ENCODE measurements around the gene RAB24. TPM values are rescaled to one million over a fixed set of nuclear protein-coding genes. Genes with fewer than 3 reads are reported as not detected.

RAB24 gene
- total and polyA plus RNA-seq, 9 donors: 17.0 to 40.4 (median 26.8) TPM

GRCh38 chr5:177271113-177271512 lies 32.4 kb downstream of the RAB24 start:
- Histone ChIP-seq H3K36me3 (no peaks in the 10 kb centered on the region), H3K27ac (no peak overlapping the region), H3K4me1 (ENCODE audit: insufficient read depth) (no peaks in the 10 kb centered on the region), H3K4me3 (no peak overlapping the region), H3K9me3 (no peaks in the 10 kb centered on the region), H3K27me3 (no peaks in the 10 kb centered on the region)
- intact Hi-C loops (cut with DNase I): no loop called here
- 91 to 95% (median 91%) methylated on average over 4 of the region's 4 CpGs for WGBS, 3 donors
- no peak for DNase-seq
- no peak for TF ChIP-seq CTCF (IDR thresholded peaks at IDR 0.05)
- TF ChIP-seq EP300 (IDR thresholded peaks at IDR 0.05): no peak
- TF ChIP-seq POLR2A (IDR thresholded peaks at IDR 0.05): no peak

GRCh38 chr5:177270653-177271052 lies 32.9 kb downstream of the RAB24 start:
- no peaks in the 10 kb centered on the region for H3K9me3 ChIP-seq
- 90 to 94% (median 94%) methylated on average over 3 of the region's 3 CpGs for WGBS, 3 donors
- H3K27me3 ChIP-seq: no peaks in the 10 kb centered on the region
- no peak for DNase-seq
- no peaks in the 10 kb centered on the region for H3K36me3 ChIP-seq
- H3K27ac ChIP-seq: no peak overlapping the region
- TF ChIP-seq CTCF (IDR thresholded peaks at IDR 0.05) (no peak), EP300 (IDR thresholded peaks at IDR 0.05) (no peak), POLR2A (IDR thresholded peaks at IDR 0.05) (no peak)
- intact Hi-C loops (cut with DNase I): no loop called here
- H3K4me3 ChIP-seq: no peak overlapping the region
- H3K4me1 ChIP-seq (ENCODE audit: insufficient read depth): no peaks in the 10 kb centered on the region

GRCh38 chr5:177269976-177270375 lies 33.5 kb downstream of the RAB24 start:
- H3K36me3 ChIP-seq: no peaks in the 10 kb centered on the region
- intact Hi-C loops (cut with DNase I): no loop called here
- no peak overlapping the region for H3K27ac ChIP-seq
- no peaks in the 10 kb centered on the region for H3K9me3 ChIP-seq
- DNase-seq: no peak
- 77 to 83% (median 83%) methylated on average over 3 of the region's 3 CpGs for WGBS, 3 donors
- no peaks in the 10 kb centered on the region for H3K4me1 ChIP-seq (ENCODE audit: insufficient read depth)
- no peaks in the 10 kb centered on the region for H3K27me3 ChIP-seq
- TF ChIP-seq POLR2A (IDR thresholded peaks at IDR 0.05): no peak
- no peak for TF ChIP-seq EP300 (IDR thresholded peaks at IDR 0.05)
- H3K4me3 ChIP-seq: no peak overlapping the region

DNA sequence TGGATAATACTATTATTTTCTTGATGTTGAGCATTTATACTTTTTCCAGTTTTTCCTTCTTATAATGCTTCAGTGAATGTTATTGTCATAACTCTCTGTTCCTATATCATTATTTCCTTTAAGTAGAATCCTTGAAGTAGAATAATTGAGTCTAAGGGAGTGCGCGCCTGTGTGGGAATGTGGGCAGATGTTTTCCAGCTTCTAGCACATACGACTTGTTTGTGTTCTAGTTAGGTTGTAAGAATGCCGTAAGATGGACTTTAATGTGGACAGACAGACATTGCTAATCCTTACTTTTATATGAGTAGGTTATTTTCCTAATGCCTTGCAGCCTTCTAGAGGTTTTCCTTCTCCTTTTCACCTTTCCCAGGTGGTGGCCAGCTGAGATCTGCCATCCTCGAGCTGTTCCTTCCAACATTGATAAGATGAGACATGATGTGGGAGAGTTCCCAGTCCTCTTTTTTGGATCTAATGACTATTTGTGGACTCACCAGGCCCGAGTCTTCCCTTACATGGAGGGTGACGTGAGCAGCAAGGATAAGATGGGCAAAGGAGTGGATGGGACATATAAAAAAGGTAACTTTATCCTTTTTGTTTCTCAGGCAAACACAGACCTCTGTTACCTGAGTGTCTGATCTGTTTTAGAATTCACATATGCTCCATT lies 34.2 kb downstream of the RAB24 start:
- Histone ChIP-seq H3K4me1 (ENCODE audit: insufficient read depth) (no peaks in the 10 kb centered on the region), H3K9me3 (no peaks in the 10 kb centered on the region), H3K27me3 (no peaks in the 10 kb centered on the region), H3K36me3 (no peaks in the 10 kb centered on the region), H3K4me3 (no peak overlapping the region), H3K27ac (no peak overlapping the region)
- 89 to 92% (median 91%) methylated on average over 7 of the region's 7 CpGs for WGBS, 3 donors
- intact Hi-C loops (cut with DNase I): no loop called here
- TF ChIP-seq CTCF (IDR thresholded peaks at IDR 0.05) (no peak), POLR2A (IDR thresholded peaks at IDR 0.05) (no peak), EP300 (IDR thresholded peaks at IDR 0.05) (no peak)
- no peak for DNase-seq

DNA sequence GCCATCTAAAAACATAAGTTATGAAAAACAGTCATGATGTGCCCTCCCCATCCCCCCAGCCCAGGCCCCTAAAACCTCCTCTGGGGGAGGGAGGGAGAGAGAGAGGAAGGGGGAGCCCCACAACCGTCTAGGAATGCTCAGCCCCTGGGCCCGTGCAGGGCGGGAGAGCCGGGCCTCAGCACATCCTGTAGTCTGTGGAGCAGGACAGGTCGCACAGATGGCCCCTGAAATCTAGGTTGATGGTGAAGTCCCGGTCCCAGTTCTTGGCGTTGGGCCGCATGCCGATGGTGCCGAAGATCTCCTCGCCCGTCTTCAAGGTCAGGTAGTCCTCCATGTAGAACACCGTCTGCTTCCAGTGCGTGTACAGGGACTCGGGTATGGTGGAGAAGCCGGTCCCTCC lies 38.1 kb downstream of the RAB24 start:
- intact Hi-C loops (cut with DNase I): no loop called here
- H3K27ac ChIP-seq: no peak overlapping the region
- 92 to 93% (median 92%) methylated on average over 16 of the region's 16 CpGs for WGBS, 3 donors

More for the DNA sequence above, 38.1 kb downstream of the RAB24 start:
- DNase-seq: peak in 1 of 5 donors; percentile 18
- no peak overlapping the region for H3K4me3 ChIP-seq
- H3K9me3 ChIP-seq: no peaks in the 10 kb centered on the region
- no peaks in the 10 kb centered on the region for H3K27me3 ChIP-seq
- no peaks in the 10 kb centered on the region for H3K36me3 ChIP-seq
- H3K4me1 ChIP-seq (ENCODE audit: insufficient read depth): no peaks in the 10 kb centered on the region
- no peak for TF ChIP-seq CTCF (IDR thresholded peaks at IDR 0.05)
- no peak for TF ChIP-seq EP300 (IDR thresholded peaks at IDR 0.05)
- TF ChIP-seq POLR2A (IDR thresholded peaks at IDR 0.05): no peak
